Left lobe of liver (tissue), 2 donors: ENCODE data around the gene WNT10A. TPM values are rescaled to one million over a fixed set of nuclear protein-coding genes. Genes with fewer than 3 reads are reported as not detected.
"Not testable (repeated sequence)": the region's sequence is repeated elsewhere in the genome, so short reads cannot be mapped to it uniquely, and the experiment has no call there.

Experiments used
- ATAC-seq: fragments of 200-7000 bp; cut with Tn5 transposase; one replicate; pipeline ENCODE4 v1.9.1; 2020; ENCODE audit warnings: mild to moderate bottlenecking, moderate library complexity
- DNase-seq: peaks from one replicate; pipeline ENCODE4 v3.0.0-alpha.2; 2020; ENCODE audit warnings: low spot score
- total RNA-seq: library from RNA; stranded (reverse); gene quantifications from one replicate; pipeline ENCODE4 v1.2.1, GENCODE V29; 2021
- donor health status: DM: no; HTN: no; CAD: no; lungs with moderate emphysema.
- donor health status: DM: no; HTN: yes; CAD: no.

WNT10A gene
- not detected for total RNA-seq

GRCh38 chr2:218880102-218880858 is at the start of gene WNT10A:
Gene WNT10A (plus strand): TSS chr2:218880852. CDS start chr2:218880996, 144 bp downstream.
- ATAC-seq, result no peak
- DNase-seq, result no peak

DNA sequence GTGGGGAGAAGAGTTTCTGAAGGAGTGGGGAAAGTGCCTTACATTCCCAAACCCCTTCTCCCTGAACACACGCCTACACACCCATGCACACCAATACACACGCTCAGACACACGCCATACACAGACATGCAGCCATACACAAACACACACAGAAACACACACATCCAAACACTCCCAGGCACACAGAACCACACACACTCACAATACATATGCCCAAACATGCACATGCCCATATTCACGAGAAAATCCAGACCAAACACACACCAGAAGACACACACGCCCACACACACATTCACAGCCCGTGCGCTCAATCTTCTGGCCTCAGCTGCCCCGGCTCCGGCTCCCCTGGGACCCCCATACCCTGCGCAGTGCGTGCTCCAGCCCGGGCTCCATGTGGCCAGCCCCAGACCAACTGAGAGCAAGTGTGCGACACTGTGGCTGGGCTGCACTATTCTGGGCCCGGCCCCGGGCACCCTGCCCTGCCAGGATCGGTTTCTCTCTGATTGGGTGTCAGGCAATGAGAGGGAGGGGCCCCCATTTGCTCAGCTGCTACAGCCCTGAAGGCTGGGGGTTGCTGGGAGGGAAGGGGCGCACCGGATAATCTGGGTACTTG is 49.2 kb upstream of the WNT10A start, which contains the start of gene PRKAG3:
Gene PRKAG3 (minus strand): TSS at position 426 of the 613 bp plus-strand sequence.
- ATAC-seq (no peak), DNase-seq (no peak)

DNA sequence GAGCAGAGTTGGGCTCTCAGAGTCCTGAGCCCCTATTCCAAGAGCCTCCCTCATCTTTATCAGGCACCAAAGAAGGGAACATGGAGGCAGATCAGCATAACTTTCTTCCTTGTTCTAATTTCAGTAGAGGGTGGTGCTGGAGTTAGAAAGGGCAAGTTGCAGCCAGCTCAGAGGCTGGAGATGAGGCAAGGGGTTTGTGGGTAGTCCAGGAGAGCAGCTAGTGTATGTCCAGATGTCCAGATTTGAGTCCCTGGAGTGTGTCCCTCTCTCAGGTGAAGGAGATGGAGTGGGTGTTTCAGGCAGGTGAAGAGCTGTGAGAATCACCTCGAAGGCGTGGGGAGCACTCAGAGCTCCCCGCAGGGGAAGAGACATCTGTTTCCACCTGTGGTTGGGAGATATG is 48.6 kb upstream of the WNT10A start:
- DNase-seq, result no peak
- ATAC-seq, result no peak

DNA sequence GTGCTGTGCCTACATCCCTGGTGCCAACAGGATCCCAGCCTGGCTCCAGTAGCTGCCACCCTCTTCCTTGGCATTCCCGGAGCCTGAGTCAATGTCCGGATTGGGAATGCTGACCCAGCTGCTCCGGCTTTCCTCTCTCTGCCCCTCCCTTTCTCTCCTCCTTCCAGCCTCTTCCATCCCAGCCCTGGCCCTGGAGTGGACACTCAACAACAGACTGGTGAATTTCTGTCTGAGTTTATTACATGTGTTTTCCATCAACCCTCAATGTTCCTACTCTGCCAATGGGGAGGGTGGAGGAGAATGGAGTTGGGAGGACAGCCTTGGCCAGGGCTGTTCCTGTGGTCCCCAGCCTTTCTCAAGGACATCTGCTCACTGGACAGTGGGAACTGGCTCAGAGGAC is 48.1 kb upstream of the WNT10A start:
- ATAC-seq, result no peak
- no peak for DNase-seq

DNA sequence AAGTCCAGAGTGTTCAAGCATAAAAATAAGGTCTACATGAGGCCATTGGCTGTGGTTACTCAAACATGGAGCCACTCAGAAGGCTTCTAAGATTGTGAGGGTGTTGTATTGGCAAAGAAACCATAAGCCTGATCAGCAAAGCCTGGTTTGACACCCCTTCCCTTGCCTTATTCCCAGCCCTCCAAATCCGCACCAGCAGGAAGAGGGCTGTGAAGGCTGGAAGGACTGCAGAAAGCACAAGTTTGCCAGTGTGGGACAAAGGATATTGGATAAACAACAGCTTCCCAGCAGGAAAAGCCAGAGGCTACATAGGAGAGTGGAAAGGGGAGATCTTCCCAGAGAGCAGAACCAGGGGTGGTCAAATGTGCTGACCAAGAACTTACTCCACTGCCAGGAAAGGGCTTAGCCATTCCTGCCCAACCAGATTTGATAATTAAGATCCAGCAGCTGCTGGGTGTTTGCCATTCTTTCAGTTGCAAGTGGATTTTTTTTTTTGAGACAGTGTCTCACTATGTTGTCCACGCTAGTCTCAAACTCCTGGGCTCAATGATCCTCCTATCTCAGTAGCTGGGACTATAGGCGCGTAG is 47.5 kb upstream of the WNT10A start:
- ATAC-seq (no peak), DNase-seq (no peak)

- DNase-seq, result no peak
- ATAC-seq, result no peak
Measured at GRCh38 chr2:218834685-218835084, 46.0 kb upstream of the WNT10A start.

DNA sequence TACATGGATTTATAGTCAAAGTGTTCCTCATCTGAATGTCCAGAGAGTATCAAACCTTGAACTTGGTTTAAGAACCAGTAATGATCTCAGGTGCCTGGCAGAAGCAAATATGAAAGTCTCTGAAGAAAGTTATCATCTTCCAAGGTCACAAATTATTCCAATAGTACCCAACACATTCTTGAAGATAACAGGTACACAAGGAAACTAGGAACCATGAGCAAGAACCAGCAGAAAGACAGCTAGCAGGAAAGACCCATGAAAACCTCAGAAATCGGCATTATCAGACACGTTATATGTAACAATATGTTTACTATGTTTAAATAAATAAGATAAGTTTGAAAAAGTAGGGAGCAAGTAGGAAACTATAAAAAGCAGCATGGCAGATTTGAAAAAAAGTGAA is 43.2 kb upstream of the WNT10A start:
- ATAC-seq (no peak), DNase-seq (no peak)

GRCh38 chr2:218839430-218839829 is 41.2 kb upstream of the WNT10A start:
- no peak for DNase-seq
- ATAC-seq, result peak; percentile 49

GRCh38 chr2:218839888-218840287 is 40.8 kb upstream of the WNT10A start:
- ATAC-seq, result no peak
- no peak for DNase-seq

- DNase-seq, ATAC-seq: not testable (repeated sequence)
Measured at GRCh38 chr2:218844334-218844733, 36.3 kb upstream of the WNT10A start.

GRCh38 chr2:218846963-218847362 is 33.7 kb upstream of the WNT10A start:
- DNase-seq, ATAC-seq: not testable (repeated sequence)

DNA sequence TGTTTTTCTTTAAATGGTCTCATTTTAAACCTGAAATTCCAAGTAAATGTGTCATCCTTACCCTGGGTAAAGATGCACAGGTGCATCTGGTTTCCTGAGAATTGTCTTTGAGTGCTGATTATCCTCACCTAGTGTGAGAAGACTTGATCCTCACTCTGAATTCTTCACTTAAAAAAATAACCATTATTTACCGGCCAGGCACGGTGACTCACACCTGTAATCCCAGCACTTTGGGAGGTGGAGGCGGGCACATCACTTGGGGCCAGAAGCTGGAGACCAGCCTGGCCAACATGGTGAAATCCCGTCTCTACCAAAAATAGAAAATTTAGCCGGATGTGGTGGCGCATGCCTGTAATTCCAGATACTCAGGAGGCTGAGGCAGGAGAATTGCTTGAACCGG is 30.9 kb upstream of the WNT10A start:
- ATAC-seq, result no peak
- no peak for DNase-seq

DNA sequence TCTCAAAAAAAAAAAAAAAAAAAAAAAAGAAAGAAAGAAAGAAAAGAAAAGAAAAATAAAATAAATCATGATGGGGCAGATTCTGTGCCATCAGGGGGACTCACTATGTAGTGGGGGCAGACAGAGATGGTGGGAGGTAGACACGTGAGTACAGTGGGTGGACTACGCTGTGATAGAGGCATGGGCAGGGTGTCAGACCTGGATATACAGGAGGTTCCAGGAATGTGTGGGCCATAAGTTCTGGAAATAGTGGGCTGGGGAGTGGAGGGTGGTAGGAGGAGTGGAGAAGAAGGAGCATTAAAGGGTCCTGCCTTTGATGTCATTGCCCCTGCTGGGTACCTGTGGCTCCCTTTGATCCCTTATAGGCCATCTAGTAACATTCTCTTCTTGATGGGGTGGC is 29.9 kb upstream of the WNT10A start:
- ATAC-seq, result no peak

GRCh38 chr2:218851286-218851685 is 29.4 kb upstream of the WNT10A start:
- no peak for DNase-seq
- no peak for ATAC-seq

More for the DNA sequence above, 29.9 kb upstream of the WNT10A start:
- no peak for DNase-seq

- ATAC-seq (peak; percentile 86), DNase-seq (no peak)
Measured at GRCh38 chr2:218852911-218853667, 27.6 kb upstream of the WNT10A start.

- DNase-seq, result no peak
- ATAC-seq, result no peak
Measured at GRCh38 chr2:218853766-218854165, 26.9 kb upstream of the WNT10A start.

DNA sequence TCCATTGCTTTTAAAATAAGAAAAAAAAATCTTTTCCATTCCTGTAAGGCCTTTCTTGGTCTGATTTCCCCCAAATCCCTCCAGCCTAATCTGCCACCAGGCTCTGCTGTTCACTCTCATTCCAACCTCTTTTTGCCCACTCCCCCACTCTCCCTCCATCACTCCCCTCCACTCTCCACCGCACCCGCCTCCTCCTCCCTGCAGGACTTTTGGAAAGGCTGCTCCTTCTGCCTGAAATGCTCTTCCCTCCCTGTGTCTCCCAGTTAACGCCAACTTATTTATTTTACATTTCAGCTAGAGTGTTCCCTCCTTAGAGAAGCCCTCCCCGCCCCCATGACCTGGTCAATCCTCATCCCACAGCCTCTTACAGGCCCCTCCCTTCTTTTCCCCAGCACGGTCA is 25.8 kb upstream of the WNT10A start:
- ATAC-seq (no peak), DNase-seq (no peak)

DNA sequence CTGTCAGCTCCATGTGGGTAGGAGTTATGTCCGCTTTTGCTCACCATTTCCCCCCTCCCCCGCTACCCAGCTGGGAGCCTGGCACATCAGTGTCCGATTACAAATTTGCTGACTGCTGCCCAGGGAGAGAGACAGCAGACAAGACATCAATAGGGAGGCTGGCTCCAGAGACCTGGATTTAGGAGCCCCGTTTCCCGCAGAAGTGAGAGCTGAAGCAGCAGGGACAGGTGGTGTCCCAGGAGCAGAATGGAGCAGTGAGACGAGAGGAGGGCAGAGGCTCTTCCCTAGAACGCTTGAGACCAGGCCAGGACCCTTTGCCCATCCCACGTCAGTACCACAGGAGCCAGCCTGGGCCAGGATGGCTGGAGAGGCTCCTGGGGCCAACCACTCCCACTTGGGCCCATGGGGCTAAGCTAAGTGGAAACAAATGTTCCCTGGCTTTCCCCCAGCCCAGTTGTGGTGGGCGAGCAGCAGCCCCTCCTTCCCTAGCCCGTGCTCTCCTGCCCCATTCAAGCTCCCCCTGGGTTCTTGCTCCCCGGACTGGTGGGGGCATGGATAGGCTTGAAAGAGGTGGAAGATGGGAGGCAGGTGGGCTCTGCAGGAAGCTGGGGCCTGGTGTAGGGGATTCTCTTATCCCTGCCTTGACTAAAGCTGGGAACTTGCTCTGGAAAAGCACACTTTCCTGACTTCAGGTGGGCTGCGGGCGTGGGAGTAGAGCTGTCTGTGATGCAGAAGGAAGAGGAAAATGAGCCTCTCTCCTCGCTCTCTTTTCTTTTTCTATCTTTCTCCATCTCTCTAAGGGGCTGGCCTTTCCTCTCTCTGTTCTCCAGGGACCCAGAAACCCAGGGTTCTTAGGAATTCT is 25.1 kb upstream of the WNT10A start:
- no peak for ATAC-seq

GRCh38 chr2:218856167-218856895 is 24.3 kb upstream of the WNT10A start:
- no peak for DNase-seq

More for the DNA sequence above, 25.1 kb upstream of the WNT10A start:
- no peak for DNase-seq

DNA sequence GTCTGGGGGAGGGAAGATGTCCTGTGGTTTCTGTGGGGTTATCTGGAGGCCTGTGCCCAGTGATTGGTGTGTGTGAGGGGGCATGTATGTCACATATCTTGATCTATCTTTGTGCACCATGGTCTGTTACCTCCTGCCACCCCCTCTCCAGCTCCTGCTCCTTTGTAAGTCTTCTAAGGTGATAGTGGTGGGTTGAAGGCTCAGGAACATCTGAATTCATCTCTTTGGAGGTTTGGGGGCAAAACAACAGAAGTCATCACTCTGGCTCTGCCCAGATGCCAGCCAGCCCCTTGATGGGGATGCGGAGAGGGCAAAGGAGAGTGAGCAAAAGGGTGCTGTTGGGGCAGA is 23.8 kb upstream of the WNT10A start:
- ATAC-seq (no peak), DNase-seq (no peak)

More at GRCh38 chr2:218856167-218856895, 24.3 kb upstream of the WNT10A start:
- no peak for ATAC-seq
